Posterior vena cava (tissue), 2 donors: ENCODE results near the gene CST7. TPM values are rescaled to one million over a fixed set of nuclear protein-coding genes. Genes with fewer than 3 reads are reported as not detected.

Source experiments
- DNase-seq: peaks from one replicate; pipeline ENCODE4 v3.0.0-alpha.2; 2020; ENCODE audit warnings: low spot score
- intact Hi-C, 2 donors: fragments of 100-400 bp; cut with DNase I; formaldehyde crosslinking; loops; one replicate each; pipeline versions ENCODE4 v1.14.1 to v1.14.2; 2022 to 2023
- total RNA-seq, 2 donors: library from RNA; stranded (reverse); fragmentation: NEBNext Ultra II Directional; extraction: Animal tissue kit (Norgen Biotek cat#: 25700); gene quantifications; one replicate each; pipeline ENCODE4 v1.2.1, GENCODE V29; 2021
- donor health status: DM: yes; HTN: yes; CAD: no.
- donor health status: DM: yes; HTN: yes; CAD: no.

The CST7 gene
- total RNA-seq, 2 donors from 2014 or later: 2.5 to 3.4 TPM

DNA sequence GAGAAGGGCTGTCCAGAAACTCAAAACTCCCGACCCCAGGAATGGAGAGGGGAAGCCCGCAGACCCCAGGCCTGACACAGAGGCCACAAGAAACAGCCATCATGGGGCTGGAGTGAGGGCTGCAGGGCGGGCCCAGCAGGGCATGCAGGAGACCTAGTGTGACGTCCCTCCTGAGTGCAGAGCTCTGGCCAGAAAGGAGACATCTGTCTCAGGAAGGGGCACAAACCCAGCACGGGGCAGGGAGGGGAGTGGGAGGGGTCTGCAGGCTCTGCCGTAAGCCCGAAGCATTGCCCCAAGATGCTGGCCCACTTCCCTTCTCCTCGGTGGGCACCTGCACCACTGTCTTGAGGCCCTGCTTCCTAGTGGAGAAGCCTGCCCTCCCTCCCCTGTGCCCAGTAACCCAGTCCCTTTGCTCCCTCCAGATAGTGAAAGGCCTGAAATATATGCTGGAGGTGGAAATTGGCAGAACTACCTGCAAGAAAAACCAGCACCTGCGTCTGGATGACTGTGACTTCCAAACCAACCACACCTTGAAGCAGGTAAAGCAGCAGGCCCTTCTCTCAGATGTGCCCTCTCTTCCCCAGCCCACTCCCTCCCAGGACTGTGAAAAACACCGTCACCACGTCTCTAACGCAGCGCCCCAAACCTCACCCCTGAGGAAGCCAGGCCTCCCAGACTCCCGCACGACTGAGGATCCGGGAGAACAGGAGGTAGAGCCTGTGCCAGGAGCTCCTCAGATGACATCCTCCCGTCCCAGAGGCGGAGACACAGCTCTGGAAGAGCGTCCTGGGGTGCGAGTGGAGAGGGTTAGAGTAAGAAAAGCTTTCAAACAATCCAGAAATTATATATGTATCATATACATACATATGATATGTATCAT lies 9.7 kb downstream of the CST7 start:
- intact Hi-C loops: no loop called here
- no peak for DNase-seq

DNA sequence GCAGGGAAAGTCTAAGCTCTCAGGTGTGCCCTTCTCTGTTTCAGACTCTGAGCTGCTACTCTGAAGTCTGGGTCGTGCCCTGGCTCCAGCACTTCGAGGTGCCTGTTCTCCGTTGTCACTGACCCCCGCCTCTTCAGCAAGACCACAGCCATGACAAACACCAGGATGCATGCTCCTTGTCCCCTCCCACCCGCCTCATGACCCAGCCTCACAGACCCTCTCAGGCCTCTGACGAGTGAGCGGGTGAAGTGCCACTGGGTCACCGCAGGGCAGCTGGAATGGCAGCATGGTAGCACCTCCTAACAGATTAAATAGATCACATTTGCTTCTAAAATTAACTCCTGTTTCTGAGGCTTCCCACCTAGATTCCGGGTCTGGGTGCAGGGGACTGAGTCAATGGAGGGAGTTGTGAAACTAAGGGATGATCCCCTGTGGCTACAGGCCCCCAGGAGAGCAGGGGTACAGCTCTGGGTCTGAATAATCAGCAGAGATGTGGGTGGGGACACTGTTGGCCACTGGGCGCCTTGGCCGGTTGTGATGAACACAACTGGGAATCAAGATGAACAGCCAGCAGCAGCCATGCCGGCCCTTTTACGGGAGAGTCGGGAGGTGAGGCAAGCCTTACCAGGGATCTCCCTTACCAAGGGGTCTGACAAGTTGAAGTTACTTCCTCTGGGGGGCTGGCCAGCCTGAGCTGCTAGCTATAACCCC lies 10.7 kb downstream of the CST7 start:
- DNase-seq: no peak
- intact Hi-C loops: no loop called here

DNA sequence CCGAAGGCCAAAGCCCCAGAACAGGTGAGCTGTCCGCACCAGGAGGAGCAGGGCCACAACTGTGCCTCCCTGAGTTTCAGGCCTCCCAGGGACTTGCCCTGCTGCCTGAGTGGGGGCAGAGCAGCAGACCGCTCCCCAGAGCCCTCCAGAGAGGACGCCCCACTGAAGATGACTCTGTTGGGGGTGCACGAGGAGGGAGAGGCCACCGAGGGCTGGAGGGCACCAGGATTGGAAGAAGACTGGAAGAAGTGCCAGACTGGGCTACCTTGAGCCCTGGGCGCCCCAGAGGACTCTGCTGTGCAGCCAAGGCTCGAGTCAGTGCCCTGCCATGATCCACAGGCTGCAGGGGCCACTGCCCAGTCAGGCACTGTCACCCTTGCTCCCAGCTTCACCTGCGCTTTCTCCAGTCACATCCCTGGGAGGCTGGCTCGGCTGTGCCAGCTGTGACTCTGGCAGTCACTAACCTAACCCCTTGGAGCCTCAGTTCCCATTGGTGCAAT lies 11.3 kb downstream of the CST7 start:
- DNase-seq: no peak
- intact Hi-C loops: no loop called here

DNA sequence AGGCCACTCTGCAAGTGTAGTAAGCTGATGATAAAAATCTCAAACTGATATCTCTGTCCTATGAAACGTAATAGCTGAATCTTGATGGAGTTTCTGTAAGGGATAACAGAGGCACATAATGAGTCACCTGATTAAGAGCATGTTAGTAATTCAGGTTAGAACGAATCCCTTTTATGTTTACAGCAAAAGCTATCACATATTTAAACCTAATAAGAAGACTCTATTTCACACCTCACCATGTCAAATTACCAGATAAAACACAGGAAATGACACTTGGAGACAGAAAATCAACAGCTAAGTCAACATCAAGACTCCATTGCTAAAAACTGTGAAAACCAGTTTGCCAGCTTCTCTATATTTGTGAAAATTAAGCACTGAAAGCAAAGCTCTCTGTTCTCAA lies 11.8 kb downstream of the CST7 start:
- no peak for DNase-seq
- intact Hi-C loops: no loop called here

DNA sequence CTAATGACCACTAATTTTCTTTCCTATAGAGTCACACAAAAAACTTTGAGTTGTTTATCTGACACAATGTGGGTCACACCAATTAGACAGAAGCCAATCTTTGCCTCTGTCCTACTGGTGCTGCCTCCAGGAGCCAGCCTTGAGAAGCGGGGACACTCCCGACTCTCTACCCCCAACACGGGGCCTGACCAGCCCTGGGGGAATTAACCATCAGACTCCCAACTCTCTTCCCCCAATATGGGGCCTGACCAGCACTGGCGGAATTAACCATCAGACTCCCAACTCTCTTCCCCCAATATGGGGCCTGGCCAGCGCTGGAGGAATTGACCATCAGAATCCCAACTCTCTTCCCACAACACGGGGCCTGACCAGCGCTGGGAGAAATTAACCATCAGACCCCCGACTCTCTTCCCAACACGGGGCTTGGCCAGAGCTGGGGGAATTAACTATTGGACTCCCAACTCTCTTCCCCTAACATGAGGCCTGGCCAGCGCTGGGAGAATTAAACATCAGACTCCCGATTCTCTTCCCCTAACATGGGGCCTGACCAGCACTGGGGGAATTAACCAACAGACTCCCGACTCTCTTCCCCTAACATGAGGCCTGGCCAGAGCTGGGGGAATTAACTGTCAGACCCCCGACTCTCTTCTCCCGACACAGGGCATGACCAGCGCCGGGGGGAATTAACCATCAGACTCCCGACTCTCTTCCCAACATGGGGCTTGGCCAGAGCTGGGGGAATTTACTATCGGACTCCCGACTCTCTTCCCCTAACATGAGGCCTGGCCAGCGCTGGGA lies 12.5 kb downstream of the CST7 start:
- DNase-seq: no peak
- intact Hi-C loops: no loop called here

DNA sequence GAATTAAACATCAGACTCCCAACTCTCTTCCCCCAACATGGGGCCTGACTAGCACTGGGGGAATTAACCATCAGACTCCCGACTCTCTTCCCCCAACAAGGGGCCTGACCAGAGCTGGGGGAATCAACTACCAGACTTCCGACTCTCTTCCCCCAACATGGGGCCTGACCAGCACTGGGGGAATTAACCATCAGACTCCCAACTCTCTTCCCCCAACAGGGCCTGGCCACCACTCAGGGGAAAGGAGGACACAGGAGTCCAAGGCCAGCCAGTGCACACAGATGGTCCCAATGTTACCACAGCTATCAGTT lies 13.1 kb downstream of the CST7 start:
- intact Hi-C loops: no loop called here
- DNase-seq: no peak

DNA sequence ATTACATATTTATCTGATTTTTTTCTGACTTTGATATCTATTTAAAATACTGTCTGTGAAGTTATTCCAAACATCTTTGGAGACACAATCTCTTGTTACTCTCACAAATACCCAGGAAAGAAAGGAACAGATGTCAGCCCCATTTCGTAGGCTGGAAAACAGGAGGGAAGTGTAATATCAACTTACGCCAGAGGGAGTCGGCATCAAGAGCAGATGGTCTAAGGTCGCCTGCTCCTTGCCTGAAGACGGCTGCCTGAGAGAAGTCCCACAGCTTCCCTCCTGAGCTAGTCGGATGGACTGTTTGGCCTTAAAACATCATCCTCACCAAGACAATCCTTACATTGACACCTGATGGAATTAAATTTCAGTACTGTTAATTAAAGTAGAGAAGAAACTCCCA lies 13.4 kb downstream of the CST7 start:
- DNase-seq: no peak
- intact Hi-C loops: no loop called here

DNA sequence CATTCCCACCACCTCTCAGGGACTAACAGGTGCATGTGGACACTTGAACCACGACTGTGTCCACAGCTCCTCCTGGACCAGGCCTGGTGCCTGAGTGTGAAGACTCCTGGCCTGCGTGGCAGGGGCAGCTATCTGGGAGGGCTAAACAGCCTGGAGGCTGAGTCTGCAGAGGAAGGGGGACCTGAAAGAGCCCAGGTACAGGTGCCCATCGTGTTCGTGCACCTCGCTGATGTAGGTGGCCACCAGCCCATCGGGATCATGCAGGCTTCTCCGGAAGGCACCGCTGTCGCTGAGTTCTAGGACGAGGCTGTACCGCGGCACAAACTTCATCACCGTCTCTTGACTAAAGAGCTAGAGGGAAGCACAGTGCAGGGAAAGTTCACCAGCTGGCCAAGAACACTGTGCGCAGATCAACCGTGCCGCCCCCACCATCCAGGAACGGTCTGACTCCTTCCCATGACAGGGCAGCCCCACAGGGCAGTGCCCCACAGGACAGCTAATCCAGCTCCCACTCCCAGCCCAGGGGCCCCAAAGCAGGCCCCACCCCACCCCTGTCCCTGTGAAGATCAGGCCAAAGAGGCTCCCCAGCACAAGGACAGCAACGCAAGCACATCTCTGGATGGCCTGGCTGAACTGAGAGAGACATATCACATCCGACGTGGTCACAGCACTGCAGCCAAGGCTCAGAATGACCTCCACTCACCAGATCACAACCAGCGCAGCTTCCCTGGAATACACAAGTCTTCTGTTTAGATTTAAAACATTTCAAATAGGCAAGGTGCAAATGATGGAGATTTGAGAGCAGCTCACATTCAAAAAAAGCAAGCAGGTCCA lies 14.8 kb downstream of the CST7 start:
- no peak for DNase-seq
- intact Hi-C loops: no loop called here

DNA sequence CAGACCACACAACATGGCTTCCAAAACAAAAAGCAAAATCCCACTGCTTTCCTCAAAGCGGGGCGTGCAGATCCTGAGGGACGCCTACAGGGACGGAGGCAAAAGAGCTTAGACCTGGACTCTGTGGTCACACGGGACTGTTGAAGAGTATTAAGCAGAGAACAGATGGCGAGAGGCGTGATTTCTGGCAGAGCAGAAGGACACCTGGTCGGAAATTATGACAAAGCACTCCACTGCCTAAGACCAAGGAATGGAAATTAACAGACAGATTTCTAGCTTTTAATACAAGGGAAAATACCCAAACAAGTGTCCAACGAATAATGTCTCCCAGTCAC lies 15.4 kb downstream of the CST7 start:
- DNase-seq: no peak
- intact Hi-C loops: no loop called here

DNA sequence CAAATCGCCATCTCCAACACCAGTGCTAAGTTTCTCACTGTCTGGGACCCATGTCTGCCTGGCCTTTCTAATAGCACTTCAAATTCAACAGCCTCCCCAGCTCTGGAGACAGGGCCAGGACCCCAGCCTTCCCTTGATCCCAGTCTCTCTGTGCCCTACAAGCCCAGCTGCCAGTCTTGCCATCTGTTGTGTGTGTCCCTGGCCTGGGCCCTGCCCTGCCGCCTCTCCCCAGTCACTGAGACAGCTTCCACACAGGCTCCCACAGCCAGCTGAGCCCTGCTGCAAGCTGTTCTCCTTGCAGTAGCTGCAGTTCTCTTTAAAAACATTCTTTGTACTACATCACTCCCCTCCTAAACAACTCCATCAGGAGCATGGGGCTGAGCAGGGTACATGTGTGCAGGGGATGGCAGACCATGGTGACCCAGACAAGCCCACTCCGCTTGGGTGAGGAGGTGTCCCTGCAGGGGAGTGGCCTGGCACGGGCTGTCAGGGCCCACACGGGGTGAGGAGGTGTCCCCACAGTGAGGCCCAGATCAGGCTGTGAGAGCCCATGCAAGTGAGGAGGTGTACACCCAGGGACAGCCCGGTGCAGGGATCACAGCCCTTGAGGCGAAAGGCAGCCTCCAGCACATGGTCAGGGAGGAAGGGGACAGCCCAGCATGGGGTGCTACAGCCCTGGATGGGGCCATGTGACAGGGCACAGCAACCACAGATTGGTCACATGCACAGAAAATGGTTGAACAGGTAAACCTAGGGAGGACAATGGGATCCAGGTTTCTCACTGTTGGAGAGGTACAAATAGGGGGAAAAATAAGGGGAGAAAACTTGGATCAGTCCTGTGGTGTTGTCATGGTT lies 16.2 kb downstream of the CST7 start:
- intact Hi-C loops: no loop called here
- no peak for DNase-seq

DNA sequence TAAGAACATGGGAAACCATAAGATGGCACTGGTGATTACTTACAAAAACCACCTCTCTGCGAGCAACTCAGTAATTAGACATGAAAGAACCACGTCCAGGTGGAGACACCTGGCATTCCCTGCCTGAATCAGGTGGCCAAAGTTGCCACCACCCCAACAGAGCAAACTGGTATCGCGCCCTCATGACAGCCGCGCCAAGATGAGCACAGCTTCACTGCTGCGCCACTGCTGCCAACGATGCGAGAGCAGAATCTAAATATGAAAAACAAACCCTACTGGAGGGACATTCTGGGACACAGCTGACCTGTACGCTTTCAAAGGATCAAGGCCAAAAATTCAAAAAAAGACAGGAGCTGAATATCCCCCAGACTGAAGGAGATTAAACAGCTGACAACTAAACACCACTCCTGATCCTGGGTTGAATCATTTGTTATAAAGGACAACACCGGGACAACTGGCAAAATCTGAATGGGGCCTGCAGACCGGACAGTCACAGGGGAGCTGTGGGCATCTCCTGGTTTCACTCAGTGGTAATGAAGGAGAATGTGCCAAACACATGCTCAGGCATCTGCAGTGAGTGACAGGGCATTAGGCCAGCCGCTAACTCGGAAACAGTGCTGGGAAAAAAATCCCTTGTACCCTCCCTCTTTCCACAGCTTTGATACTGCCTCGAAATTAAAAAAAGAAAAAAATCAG lies 17.4 kb downstream of the CST7 start:
- intact Hi-C loops: no loop called here
- no peak for DNase-seq

DNA sequence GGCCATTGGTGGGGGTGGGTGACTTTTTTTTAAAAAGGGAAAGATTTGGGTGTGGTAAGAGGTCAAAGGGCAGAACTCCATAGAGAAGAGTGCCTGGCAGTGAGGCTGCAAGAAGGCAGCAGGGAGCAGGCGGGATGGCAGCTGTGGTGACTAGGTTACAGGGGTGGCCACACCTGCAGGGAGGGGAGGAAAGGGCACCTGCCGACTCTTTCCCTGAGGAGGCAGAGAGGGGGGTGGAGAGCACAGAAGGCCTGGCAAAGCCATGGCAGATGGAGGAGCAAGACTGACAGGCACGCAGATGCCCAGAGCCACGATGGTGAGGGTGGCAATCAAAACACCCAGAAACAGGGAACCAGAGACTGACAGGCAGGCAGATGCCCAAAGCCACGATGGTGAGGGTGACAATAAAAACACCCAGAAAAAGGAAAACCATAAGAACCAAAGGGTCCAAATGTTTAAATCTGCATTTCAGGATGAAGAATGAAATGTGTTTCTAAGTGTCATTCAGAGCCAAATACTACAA lies 19.3 kb downstream of the CST7 start:
- no peak for DNase-seq
- intact Hi-C loops: no loop called here

DNA sequence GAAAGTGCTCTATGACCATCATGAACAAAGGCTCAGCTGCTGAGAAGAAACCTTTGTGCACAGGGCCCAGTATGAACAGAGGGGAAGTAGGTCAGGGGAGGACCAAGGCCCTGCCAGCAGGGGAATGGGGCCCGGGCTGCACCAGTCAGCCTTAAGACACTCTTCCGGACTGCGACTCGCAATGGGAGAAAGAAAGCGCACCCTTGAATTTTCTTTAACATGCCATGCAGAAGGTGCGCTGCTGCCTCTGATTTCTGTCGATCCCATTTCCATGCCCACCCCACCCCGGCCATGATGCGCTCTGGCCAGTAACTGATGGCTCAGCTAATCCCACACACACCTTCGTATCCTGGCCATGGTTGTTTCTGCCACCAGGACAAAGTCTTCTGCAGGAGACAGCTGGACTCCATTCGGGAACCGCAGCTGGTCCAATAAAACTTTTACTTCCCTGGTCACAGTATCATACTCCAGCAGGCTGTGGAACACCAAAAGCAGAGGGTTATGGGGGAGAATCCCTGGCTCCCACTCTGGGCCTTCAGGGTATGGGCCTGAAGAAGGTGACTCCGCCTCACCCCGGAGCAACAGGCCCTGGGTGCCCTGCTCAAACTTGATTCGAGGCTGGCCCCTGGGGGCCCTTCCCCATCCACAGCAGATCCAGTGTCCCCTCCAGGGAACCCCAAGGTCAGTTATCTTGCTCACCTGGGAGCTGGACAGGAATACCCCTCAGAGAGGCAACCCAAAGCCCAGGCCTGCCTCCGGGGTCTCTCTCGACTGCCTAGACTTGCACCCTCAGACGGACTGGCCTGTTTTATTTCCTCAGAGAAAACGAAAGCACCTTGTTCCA lies 20.3 kb downstream of the CST7 start:
- no peak for DNase-seq

DNA sequence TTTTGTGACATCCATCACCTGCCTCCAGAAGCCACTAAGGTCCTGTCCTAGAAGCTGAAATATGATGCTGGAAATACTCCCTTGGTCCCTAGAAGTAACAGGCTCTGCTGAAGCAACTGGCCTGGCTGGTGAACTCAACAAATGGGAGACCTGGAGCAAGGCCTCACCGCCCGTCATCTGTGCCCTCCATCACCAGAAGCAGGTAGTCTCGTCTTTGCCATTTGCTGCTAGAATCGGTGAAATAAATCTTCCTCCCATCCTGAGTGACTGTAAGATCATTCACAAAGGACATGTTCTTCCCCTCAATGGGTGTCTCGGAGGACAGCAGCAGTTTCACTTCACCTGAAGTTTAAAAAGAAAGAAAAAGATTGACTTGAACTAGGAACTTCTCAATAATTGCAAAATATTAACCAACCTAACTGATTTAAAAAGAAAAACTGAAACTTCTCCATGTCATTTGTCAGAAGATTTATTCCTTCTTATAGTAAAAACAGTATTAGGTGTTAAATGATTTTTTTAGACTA lies 21.0 kb downstream of the CST7 start:
- intact Hi-C loops: no loop called here
- no peak for DNase-seq

More for the DNA sequence above, 20.3 kb downstream of the CST7 start:
- intact Hi-C loops: no loop called here

DNA sequence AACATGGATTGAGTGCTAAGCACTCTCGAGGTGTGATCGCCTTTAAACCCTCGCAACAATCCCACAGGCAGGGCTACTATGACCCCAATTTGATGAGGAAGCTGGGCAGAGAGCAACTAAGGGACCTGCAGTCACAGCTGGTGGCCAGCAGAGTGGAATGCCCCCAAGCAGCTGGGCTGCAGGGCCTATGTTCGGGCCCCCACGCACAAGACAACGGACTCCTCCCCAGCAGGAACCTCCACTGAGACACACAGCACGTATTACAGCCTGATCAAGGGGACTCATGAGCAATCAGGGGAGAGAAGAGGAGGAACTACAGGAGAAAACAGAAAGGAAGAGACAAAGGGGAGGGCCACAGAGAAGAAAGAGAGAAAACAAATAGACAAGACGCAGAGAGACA lies 21.7 kb downstream of the CST7 start:
- DNase-seq: no peak
- intact Hi-C loops: no loop called here

DNA sequence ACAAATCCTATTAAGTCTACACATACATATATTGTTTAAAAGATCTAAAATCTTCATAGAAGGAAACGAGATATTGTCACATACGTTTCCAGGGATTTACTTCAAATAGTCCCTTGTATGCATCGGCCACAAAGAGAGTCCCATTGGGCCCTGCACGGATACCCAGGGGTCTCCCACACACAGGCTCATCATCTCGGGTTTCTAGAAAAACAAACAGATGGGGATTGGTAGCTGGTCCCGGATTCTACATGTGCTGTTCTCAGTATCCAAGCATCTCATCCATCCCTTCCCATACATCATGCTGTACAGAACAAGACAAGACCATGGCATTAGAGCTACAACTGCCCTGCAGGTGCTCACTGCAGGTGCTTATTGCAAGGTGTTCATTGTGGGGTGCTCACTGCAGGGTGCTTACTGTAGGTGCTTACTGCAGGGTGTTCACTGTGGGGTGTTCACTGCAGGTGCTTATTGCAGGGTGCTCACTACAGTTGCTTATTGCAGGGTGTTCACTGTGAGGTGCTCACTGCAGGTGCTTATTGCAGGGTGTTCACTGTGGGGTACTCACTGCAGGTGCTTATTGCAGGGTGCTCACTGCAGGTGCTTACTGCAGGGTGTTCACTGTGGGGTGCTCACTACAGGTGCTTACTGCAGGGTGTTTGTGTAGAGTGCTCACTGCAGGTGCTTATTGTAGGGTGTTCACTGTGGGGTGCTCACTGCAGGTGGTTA lies 22.5 kb downstream of the CST7 start:
- intact Hi-C loops: no loop called here
- no peak for DNase-seq
